SK-MEL-5 (cell line): ENCODE measurements around the gene RBM19. TPM values are rescaled to one million over a fixed set of nuclear protein-coding genes. Genes with fewer than 3 reads are reported as not detected.

Experiments
- DNase-seq: peaks from one replicate; pipeline ENCODE4 v3.0.0-alpha.2; 2016; ENCODE audit warnings: low read depth, low spot score
- in situ Hi-C: cut with HindIII; loops from 2 replicates; pipeline ENCODE4 v1.10.0; 2016; ENCODE audit warnings: low sequenced_read_pairs, high pct_unique_total_duplicates, low pct_unique_long_range_greater_than_20kb
- total RNA-seq: library from RNA; depleted of rRNA; stranded (reverse); fragments of >200 nt; shearing (Covaris generic); gene quantifications from 2 replicates; pipeline ENCODE4 v1.2.3, GENCODE V29; 2014

Gene RBM19
- total RNA-seq, 1 experiment from 2014 or later, result 53.6 TPM

DNA sequence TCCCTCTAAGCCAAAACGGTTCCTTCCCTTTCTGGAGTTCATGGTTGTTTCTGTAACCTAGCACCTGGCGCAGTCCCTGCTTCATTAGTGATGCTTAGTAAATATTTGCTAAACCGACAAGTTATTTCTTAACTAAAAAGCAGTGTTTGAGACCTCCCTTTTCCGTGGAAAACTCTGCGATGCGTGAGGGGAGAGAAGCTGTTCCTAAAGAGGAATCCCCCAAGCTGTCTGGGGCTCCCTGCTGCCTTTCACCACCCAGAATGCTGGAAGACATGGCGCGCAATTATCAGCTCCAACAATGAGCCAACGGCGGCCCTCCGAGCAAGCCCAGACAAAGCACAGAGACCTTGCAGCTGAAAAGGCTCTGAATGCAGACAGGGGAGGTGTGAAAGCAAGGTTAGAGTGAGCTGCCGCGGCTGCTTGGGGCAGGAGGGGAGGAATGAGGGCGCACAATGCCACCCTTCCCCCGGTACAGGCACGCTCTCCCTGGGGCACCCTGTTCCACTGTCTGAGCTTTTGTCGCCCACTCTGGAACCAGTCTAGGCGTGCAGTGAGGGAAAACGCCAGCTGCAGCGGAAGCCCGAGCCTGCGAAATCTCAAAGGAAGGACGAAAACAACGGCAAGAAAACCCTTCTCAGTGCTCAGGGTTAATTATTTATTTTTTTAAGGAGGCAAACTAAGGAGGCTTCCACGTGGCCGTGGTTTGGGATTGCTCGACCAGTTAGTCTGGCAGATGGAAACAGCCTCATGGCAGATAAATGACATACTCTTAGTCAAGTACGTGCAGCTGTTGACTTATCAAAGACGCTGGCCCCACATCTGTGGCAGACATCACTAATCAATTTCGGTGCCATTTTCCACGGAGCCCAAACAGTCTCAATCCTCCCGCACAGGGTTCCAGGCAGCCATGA lies 66.3 kb downstream of the RBM19 start:
- DNase-seq, result no peak
- in situ Hi-C loops, result no loop called here

DNA sequence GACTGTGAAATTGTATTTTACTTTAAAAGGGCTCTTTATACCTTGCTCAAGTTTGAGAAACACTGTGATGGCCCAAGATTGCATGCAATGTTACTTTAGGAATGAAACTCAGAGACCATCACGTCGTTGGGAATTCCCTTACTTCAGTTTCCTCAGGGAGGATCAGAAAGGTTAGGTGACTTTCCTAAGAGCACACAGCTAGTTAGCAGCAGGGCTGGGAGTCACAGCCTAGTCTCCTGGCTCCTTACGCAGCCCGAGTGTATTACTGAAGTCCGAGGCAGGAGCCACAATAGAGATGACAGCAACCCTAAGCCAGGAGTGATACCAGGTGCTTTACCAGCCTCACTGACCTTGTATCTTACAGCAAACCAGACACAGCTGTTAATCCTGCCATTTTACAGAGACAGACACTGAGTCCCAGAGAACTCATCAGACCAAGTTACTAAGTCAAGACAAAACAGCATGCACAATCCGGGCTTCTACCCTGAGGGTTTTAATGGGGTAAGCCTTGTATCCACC lies 67.0 kb downstream of the RBM19 start:
- DNase-seq, result no peak

DNA sequence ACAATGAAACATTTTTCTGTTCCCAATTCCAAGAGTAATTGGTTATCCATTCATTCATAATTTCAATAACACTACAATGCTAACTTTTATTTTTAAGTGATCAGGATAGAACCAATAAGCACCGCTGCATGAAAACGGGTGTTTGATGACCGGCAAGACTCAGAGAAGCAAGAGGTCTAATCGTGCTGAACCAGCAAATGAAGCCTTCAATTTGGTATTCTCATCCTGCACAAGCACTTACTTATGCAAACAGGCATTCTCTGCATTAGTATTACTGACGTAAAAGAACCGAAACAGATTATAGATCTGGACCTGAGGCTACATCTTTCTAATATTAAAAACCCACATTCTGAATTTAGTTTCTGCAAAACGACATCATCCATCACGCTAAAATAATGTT lies 67.7 kb downstream of the RBM19 start:
- no peak for DNase-seq
- in situ Hi-C loops, result no loop called here

More for the DNA sequence above, 67.0 kb downstream of the RBM19 start:
- in situ Hi-C loops, result no loop called here

DNA sequence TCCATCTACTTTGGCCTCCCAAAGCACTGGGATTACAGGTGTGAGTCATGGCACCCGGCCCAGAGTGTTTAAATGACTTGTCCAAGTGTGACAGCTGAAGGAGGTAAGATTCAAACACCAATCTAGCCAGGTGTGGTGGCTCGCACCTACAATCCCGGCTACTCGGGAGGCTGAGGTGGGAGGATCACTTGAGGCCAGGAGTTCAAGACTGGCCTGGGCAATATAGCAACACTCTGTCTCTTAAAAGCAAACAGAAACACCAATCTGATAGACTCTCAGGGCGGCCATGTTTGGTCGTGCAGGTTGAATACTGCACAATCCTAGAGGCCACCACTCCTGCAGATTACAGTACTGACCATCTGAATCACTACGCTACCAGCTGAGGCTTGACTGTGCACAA lies 68.7 kb downstream of the RBM19 start:
- DNase-seq, result no peak

DNA sequence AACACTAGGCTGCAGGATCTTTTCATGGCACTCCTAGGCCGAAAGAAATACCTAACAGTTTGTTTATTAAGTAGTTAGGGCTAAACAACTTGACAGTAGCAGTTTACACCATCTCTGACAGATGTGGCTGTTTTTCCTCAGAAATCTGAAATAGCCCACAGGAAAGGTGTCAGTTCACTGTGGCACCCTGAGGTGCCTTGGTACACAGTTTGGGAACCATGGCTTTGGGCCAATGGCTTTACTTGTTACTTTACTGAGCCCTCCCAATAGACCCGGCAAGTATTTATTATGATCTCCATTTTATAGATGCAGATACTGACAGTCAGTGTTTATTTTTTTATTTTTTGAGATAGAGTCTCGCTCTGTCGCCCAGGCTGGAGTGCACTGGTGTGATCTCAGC lies 69.3 kb downstream of the RBM19 start:
- no peak for DNase-seq
- in situ Hi-C loops, result no loop called here

More for the DNA sequence above, 68.7 kb downstream of the RBM19 start:
- in situ Hi-C loops, result no loop called here

DNA sequence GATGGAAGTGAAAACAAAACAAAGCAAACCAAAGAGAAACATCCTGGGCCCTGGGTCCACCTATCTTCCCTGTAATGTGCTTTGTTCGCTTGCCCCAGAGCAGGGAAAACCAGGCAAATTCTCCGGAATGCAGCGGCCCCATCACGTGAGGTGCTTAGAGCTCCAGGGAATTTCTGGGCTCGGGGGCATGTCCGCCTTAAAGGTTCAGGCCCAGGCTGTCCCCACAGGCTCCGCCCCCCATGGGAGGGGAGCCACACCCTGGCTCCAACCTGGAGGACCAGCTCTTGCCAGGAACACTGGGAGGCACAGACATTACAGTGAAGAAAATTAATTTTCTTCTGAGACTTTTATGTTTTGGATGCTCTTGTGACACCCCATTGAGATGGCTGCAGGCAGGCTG lies 69.9 kb downstream of the RBM19 start:
- in situ Hi-C loops, result no loop called here
- DNase-seq, result no peak

DNA sequence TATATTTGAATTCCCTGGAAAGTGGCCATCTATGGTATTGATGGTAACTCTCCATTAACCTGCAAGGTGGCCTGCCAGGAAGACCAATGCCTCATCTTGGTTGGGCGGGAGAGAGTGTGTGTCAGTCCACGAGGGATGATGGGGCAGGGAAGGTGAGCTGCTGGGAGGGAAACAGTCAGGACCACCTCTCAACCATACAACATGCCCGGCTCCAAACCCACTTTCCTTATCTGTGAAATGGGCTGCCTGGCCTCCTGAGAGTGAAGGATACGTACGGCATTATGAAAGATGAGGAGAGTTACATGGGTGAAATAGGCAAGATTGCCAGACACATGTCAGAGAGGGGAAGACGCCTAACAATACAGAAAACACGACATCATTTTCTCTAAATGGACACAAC lies 70.9 kb downstream of the RBM19 start:
- DNase-seq, result no peak

DNA sequence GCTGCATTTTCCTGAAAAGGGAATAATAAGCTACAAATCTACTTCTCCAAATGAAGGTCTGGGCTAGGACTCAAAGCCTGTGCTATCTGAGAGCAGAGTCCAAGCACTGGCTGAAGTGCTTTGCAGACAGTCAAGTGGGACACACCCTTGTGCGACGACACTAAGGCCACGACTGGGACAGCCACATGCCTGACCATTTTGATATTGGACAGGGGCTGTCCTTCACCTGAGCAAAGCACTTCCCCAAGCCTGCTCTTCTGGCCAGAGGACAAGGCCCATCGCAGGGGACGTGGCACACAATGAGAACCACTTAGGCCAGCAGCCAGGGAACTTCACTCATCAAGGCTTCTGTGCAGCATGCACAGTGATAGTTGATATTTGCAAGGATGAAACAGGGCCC lies 71.4 kb downstream of the RBM19 start:
- in situ Hi-C loops, result no loop called here
- no peak for DNase-seq

More for the DNA sequence above, 70.9 kb downstream of the RBM19 start:
- in situ Hi-C loops, result no loop called here

DNA sequence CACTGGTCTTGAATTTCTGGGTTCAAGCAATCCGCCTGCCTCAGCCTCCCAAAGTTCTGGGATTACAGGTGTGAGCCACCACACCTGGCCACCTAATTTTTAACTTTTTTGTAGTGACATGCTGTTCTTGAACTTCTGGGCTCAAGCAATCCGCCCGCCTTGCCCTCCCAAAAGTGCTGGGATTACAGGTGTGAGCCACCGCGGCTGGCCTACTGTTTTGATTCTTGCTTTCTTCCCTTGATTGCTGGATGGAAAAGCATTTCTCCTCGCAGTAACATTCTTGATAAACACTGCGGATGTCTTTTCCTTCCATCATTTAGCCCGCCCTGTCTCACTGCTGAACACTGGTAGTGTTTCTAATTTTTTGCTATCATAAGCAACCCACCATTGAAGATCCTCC lies 72.9 kb downstream of the RBM19 start:
- no peak for DNase-seq
- in situ Hi-C loops, result no loop called here

DNA sequence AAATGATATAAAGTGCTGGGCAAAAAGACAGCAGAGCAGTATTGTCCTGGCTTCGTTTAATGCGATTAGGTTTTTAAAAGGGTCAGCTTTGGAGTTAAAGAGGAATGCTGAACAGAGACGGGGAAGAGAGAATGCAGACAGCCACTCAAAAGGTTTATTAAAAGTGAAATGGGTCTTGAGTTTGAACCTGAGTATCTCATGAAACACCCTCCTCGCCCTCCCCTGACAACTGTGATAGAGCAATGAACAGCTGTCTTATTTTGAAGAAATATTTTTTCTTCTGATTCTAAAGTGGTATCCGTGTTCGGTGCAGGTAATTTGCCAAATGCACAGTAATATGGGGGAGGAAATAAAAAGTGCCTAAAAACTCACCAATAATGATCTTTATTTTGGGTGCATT lies 73.6 kb downstream of the RBM19 start:
- in situ Hi-C loops, result no loop called here
- DNase-seq, result no peak

DNA sequence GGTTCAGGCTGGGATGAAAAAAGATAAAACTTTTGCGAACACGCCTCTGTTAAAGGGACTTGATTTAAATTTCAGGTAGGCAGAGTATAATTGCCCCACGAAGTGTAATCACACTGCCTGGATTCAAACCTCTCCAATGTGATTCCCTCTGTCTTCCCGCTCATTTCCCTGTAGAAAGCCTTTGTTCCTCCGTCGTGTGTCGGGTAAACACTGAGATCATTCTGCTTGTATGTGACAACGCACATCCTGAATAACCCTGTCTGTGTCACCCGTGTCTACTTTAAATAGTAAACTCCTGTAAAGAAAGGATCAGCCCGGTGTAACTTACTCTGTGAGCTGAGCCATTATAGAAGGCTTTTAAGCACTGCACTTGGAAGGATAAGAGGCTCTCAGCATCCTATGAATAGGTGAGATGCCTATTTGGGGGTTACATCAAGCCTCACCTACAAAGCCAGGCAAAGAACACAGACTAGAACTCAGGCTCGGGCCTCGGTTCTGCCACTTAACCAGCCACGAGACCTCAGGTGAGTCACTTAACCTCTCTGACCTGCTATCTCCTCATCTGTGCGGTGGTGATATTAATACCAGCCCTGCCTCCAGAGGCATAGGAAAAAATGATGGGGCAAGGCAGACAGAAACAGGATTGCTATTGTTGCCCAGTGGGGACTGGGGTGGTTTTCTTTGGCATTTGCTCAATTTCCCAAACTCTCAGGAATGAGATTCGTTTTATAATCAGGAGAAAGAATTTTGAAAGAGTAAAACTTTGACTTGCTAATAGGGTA lies 74.2 kb downstream of the RBM19 start:
- in situ Hi-C loops, result no loop called here
- DNase-seq, result no peak

DNA sequence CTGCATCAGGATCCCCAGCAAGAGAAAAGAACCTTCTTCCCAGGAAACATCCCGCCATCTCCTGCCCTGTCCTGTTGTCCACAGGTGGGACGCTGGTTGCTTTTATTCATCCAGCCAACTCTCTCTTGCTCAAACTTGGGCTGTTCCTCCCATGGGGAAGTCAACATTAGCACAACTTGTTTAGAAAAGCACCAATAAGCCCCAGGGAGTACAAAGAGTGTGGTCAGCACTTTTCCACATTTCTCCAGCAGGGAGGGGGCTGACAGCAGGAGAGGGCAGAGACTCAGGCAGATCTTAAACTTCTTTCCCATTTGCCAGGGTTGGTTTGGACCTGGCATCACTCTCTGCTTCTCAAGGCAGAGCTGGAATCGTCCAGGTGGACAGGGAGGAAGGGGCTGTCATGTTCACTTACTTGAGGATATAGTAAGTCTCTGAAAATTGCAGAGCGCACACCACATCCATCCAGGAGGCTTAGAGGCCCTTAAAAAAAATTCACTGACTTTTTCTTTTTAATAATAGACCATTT lies 74.9 kb downstream of the RBM19 start:
- DNase-seq, result no peak
- in situ Hi-C loops, result no loop called here

DNA sequence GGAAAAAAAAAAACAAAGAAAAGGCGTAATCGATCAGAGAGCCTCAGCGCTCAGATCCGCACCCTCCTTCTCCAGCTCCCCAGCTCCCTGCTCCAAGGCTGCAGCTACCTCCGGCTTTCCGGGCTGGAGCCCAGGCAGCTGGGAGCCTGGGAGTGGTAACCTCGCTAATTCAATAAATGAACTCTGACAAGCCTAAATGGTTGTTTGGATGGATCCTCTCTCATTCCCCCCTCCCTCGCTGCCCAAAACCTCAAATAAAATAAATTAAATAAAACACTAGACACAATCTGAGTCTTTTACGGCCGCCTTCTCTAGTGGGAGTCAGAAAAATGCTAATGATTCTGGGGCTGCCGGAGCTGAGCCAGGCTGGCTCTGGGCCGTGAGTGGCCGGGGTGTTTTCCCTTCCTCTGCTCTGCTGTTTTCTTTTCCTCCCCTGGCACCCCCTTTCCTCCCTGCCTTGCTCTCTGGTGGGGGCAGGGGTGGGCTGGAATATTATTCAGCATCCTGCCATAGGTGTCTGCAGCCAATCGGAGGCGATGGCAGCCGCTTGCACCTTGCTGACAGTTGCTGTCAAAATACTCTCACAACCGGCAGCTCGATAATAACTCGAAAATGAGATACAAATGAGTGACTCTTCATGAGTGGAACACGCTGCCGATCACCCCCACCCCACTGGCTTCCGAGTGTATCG lies 76.1 kb downstream of the RBM19 start:
- in situ Hi-C loops, result no loop called here

DNA sequence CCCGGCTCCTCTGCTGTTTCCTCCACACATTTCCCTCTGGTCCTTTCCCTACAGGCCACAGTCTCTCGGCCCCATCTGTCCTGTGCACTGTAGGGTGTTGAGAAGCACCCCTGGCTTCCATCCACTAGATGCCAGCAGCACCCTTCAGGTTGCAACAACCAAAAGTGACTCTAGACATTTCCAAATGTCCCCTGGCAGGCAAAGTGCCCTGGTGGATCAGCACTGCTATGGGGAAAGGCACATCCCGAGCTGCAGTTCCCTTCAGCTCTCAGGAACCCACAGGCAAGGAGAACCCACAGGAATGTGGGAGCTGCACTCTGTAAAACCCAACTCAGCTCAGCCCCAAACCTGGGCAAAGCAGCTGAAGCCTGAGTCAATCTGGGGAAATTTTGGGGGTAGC lies 77.0 kb downstream of the RBM19 start:
- DNase-seq, result no peak
- in situ Hi-C loops, result no loop called here

More for the DNA sequence above, 76.1 kb downstream of the RBM19 start:
- DNase-seq, result no peak

DNA sequence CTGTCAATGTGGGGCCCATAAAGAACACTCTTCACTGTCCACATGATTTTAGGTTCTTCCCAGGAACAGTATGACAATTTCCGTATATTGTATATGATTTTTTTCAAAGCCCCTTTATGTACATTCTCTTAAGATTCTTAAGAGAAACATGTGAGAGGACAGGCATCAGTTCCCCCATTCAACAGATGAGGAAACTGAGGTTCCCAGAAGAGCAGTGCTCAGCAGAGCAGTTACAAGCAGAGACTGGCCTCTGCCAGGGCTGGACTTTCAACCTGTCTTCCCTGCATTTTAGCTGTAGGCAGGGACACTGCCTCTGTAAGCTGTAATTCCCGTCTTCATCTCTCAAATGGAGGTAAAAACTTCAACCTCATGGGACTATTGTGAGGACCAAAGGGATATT lies 77.7 kb downstream of the RBM19 start:
- in situ Hi-C loops, result no loop called here
- DNase-seq, result no peak

DNA sequence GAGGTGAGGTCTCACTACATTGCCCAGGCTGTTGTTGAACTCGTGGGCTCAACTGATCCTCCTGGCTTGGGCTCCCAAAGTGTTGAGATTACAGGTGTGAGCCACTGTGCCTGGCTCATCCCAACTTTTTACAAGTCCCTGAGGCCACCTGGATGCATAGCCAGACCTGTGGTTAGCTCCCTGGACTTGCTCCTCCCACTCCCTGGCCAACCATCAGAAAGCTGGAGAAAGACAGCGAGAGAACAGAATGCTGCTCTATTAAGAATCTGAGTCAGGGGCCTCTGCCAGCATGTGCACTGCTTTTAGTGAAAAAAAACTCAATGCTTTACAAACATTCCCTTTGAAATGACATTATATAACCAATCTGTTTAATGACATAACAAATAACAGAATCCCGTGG lies 78.2 kb downstream of the RBM19 start:
- no peak for DNase-seq
- in situ Hi-C loops, result no loop called here

DNA sequence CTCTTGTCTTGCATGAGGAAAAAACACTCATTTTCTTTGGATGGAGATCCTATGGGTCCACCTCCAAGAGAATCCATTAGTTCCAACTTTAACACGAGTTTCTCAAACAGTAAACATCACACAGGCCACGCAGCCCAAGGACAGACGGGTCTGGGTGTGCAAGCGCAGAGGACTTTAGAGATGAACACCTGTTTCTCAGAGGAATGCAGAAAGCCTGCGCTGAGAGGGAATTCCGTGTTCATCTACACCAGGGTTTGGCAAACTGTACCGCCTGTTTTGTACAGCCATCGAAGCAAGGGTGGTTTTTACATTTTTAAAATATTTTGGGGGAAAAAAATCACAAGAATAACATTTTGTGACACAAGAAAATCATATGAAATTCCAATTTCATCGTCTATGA lies 79.4 kb downstream of the RBM19 start:
- DNase-seq, result no peak
- in situ Hi-C loops, result no loop called here

DNA sequence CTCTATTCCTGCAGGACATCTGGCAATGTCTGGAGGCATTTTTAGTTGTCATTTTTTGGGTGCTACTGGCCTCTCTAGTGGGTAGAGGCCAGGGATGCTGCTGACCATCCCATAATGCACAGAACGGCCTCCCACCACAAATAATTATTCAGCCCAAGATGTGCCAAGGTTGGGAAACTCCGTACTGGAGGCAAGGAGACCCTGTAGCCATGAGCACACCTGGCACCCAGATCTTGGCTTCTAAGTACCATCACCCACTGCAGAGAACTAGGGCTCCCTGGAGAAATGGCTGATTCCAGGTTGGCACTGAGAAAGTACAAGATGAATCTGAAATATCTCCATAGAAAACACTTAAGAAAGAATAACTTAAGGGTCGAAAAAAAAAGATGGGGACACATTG lies 81.7 kb downstream of the RBM19 start:
- in situ Hi-C loops, result no loop called here
- no peak for DNase-seq
